H1 (cell line): Measurements from ENCODE around the gene ARMH3. TPM values are rescaled to one million over a fixed set of nuclear protein-coding genes. Genes with fewer than 3 reads are reported as not detected.

Source experiments
- CTCF ChIA-PET: fragments of 300-600 bp; sonication (Branson Sonifier 250); formaldehyde crosslinking; loops from one replicate; lab custom pipeline; 2021; ENCODE audit not compliant: partially characterized antibody; lab: Charles Lee
- POLR2A ChIA-PET: fragments of 300-600 bp; sonication (Branson Sonifier 250); formaldehyde crosslinking; loops from one replicate; lab custom pipeline; 2021; ENCODE audit warnings: inconsistent platforms; ENCODE audit not compliant: partially characterized antibody; lab: Charles Lee
- DNase-seq, 2 experiments: peaks; one replicate each; pipeline versions ENCODE4 v3.0.0 to v3.0.0-alpha.2; 2010 to 2022; ENCODE audit warnings: low spot score in 2 of 2, low read depth in 1 of 2, mixed read lengths in 1 of 2
- FAIRE-seq: peaks from 2 replicates; lab custom pipeline; 2011; peaks lifted over from hg19 to GRCh38; lab: Jason Lieb, UNC
- H2AFZ ChIP-seq: 2 replicates; pipeline ENCODE4 v1.8.1; 2012; ENCODE audit warnings: low read length, inconsistent platforms
- H2AK5ac ChIP-seq: 2 replicates; pipeline ENCODE4 v1.6.1; 2013; ENCODE audit warnings: low read depth, low read length
- H2BK120ac ChIP-seq: replicated peaks from 2 replicates; pipeline ENCODE3; 2013; ENCODE audit warnings: low read depth, low read length, inconsistent platforms
- H2BK12ac ChIP-seq: 2 replicates; pipeline ENCODE4 v1.6.1; 2013; ENCODE audit warnings: low read depth, low read length
- H2BK15ac ChIP-seq: 2 replicates; pipeline ENCODE4 v1.6.1; 2013; ENCODE audit warnings: low read length
- H2BK20ac ChIP-seq: 2 replicates; pipeline ENCODE4 v1.6.1; 2013; ENCODE audit warnings: low read length
- H2BK5ac ChIP-seq: 2 replicates; pipeline ENCODE4 v1.6.1; 2013; ENCODE audit warnings: low read depth, low read length
- H3K14ac ChIP-seq: 2 replicates; pipeline ENCODE4 v1.6.1; 2013; ENCODE audit warnings: inconsistent platforms; ENCODE audit not compliant: insufficient read length
- H3K18ac ChIP-seq: 2 replicates; pipeline ENCODE4 v1.6.1; 2013; ENCODE audit warnings: low read length; ENCODE audit errors: extremely low read depth
- H3K23ac ChIP-seq: 2 replicates; pipeline ENCODE4 v1.6.1; 2013; ENCODE audit warnings: inconsistent platforms; ENCODE audit not compliant: insufficient read length
- H3K23me2 ChIP-seq: 2 replicates; pipeline ENCODE4 v1.6.1; 2013; ENCODE audit warnings: low read depth, low read length
- H3K27ac ChIP-seq: 2 replicates; pipeline ENCODE4 v1.6.1; 2011; ENCODE audit warnings: low read depth, low read length, inconsistent platforms
- H3K27me3 ChIP-seq, 4 experiments: replicated peaks in 1 of 4; 1 replicate in 1 of 4; 2 replicates in 3 of 4; pipeline versions ENCODE4 v1.6.1 to v1.8.1; 2011 to 2013; ENCODE audit warnings: low read length in 3 of 4, mild to moderate bottlenecking in 3 of 4, inconsistent platforms in 2 of 4, mixed read lengths in 2 of 4, moderate library complexity in 1 of 4; ENCODE audit not compliant: control insufficient read depth in 3 of 4, insufficient read depth in 3 of 4; ENCODE audit errors: extremely low read depth in 1 of 4
- H3K36me3 ChIP-seq, 4 experiments: 2 replicates each; pipeline versions ENCODE4 v1.6.1 to v1.8.1; 2011 to 2013; ENCODE audit warnings: mild to moderate bottlenecking in 4 of 4, low read length in 3 of 4, moderate library complexity in 2 of 4, control low read depth in 1 of 4, inconsistent platforms in 1 of 4; ENCODE audit not compliant: insufficient read depth in 4 of 4, control insufficient read depth in 2 of 4
- H3K4ac ChIP-seq: replicated peaks from 2 replicates; pipeline ENCODE3; 2013; ENCODE audit warnings: low read length, low read depth, mixed read lengths, inconsistent platforms; ENCODE audit not compliant: insufficient read length
- H3K4me1 ChIP-seq, 4 experiments: replicated peaks in 1 of 4; 1 replicate in 1 of 4; 2 replicates in 3 of 4; pipeline versions ENCODE4 v1.6.1 to v1.8.1; 2011 to 2013; ENCODE audit warnings: low read length in 3 of 4, inconsistent platforms in 2 of 4, mixed read lengths in 1 of 4; ENCODE audit not compliant: insufficient read depth in 4 of 4, control insufficient read depth in 3 of 4
- H3K4me2 ChIP-seq, 2 experiments: 2 replicates each; pipeline versions ENCODE4 v1.6.1 to v1.8.1; 2011 to 2013; ENCODE audit warnings: low read depth in 2 of 2, low read length in 2 of 2, control low read depth in 1 of 2, inconsistent platforms in 1 of 2, mild to moderate bottlenecking in 1 of 2; ENCODE audit not compliant: insufficient read depth in 1 of 2
- H3K4me3 ChIP-seq, 4 experiments: fragments of 200-600, 300-600 bp in 1 of 4; sonication (generic), shearing (Covaris generic), sonication (Bioruptor Twin) in 1 of 4; 2 replicates each; pipeline versions ENCODE4 v1.5.1 to v1.8.1; 2011 to 2016; ENCODE audit warnings: low read length in 4 of 4, low read depth in 3 of 4, control low read depth in 2 of 4, inconsistent platforms in 2 of 4, mild to moderate bottlenecking in 2 of 4, mixed read lengths in 1 of 4, moderate library complexity in 1 of 4; ENCODE audit not compliant: insufficient read depth in 2 of 4; ENCODE audit errors: extremely low read depth in 1 of 4
- H3K56ac ChIP-seq: replicated peaks from 2 replicates; pipeline ENCODE3; 2013; ENCODE audit warnings: low read depth, mild to moderate bottlenecking, mixed read lengths, low read length, inconsistent platforms; ENCODE audit not compliant: insufficient read length
- H3K79me1 ChIP-seq: 2 replicates; pipeline ENCODE4 v1.6.1; 2013; ENCODE audit warnings: low read depth, low read length, control low read depth
- H3K79me2 ChIP-seq, 2 experiments: 2 replicates each; pipeline versions ENCODE4 v1.6.1 to v1.8.1; 2012 to 2013; ENCODE audit warnings: low read length in 2 of 2, mild to moderate bottlenecking in 2 of 2, inconsistent platforms in 1 of 2; ENCODE audit not compliant: insufficient read depth in 2 of 2, control insufficient read depth in 1 of 2
- H3K9ac ChIP-seq, 4 experiments: replicated peaks in 1 of 4; 1 replicate in 1 of 4; 2 replicates in 3 of 4; pipeline versions ENCODE4 v1.6.1 to v1.8.1; 2011 to 2013; ENCODE audit warnings: low read depth in 3 of 4, low read length in 3 of 4, control low read depth in 2 of 4, mild to moderate bottlenecking in 2 of 4, moderate library complexity in 2 of 4, inconsistent platforms in 1 of 4; ENCODE audit errors: extremely low read depth in 1 of 4
- H3K9me3 ChIP-seq, 2 experiments: 2 replicates each; pipeline versions ENCODE4 v1.6.1 to v1.8.1; 2012 to 2013; ENCODE audit warnings: mild to moderate bottlenecking in 2 of 2, moderate library complexity in 2 of 2, control low read depth in 1 of 2, inconsistent platforms in 1 of 2, low read depth in 1 of 2, low read length in 1 of 2, mixed read lengths in 1 of 2; ENCODE audit not compliant: insufficient read depth in 2 of 2
- H4K20me1 ChIP-seq, 2 experiments: replicated peaks in 1 of 2; 2 replicates each; pipeline versions ENCODE3 to v1.8.1; 2011 to 2013; ENCODE audit warnings: inconsistent platforms in 2 of 2, low read length in 2 of 2, mild to moderate bottlenecking in 1 of 2; ENCODE audit not compliant: insufficient read depth in 2 of 2, control insufficient read depth in 1 of 2
- H4K5ac ChIP-seq: 2 replicates; pipeline ENCODE4 v1.6.1; 2013; ENCODE audit warnings: low read length, low read depth, mixed read lengths, inconsistent platforms; ENCODE audit not compliant: insufficient read length
- H4K8ac ChIP-seq: 2 replicates; pipeline ENCODE4 v1.8.0; 2013; ENCODE audit warnings: mild to moderate bottlenecking, moderate library complexity, low read length, inconsistent platforms; ENCODE audit not compliant: insufficient read depth; ENCODE audit errors: extremely low read depth
- H4K91ac ChIP-seq: replicated peaks from 2 replicates; pipeline ENCODE3; 2013; ENCODE audit warnings: low read length, mixed read lengths, inconsistent platforms; ENCODE audit not compliant: insufficient read length
- CBX8 ChIP-seq: fragments of 300-800, 300-1000 bp; sonication (generic); IDR thresholded peaks from 2 replicates; pipeline ENCODE4 v1.7.1; 2016; ENCODE audit warnings: low read depth, low read length, borderline replicate concordance
- CEBPB ChIP-seq: IDR thresholded peaks from 2 replicates; pipeline ENCODE4 v1.6.1; 2012; ENCODE audit warnings: low read depth, low read length
- CREB1 ChIP-seq: IDR thresholded peaks from 2 replicates; pipeline ENCODE4 v1.6.1; 2012; ENCODE audit warnings: inconsistent platforms
- CTBP2 ChIP-seq: IDR thresholded peaks from 2 replicates; pipeline ENCODE4 v1.7.0; 2011; ENCODE audit warnings: borderline replicate concordance, mild to moderate bottlenecking, moderate library complexity, mixed read lengths, low read length; ENCODE audit not compliant: insufficient read depth, insufficient read length
- JUND ChIP-seq: IDR thresholded peaks from 2 replicates; pipeline ENCODE4 v1.6.1; 2011; ENCODE audit warnings: mild to moderate bottlenecking, improper control_type of control experiment, low read length
- POLR2AphosphoS5 ChIP-seq: IDR thresholded peaks from 2 replicates; pipeline ENCODE4 v1.6.1; 2011; ENCODE audit warnings: low read depth, low read length
- RNF2 ChIP-seq: fragments of 200-900, 300-1000 bp; sonication (generic); IDR thresholded peaks from 2 replicates; pipeline ENCODE4 v1.7.1; 2016; ENCODE audit warnings: borderline replicate concordance, low read depth, mild to moderate bottlenecking, antibody characterized with exemption, low read length; ENCODE audit not compliant: poor library complexity, severe bottlenecking; ENCODE audit errors: missing control alignments
- SP4 ChIP-seq: IDR thresholded peaks from 2 replicates; pipeline ENCODE4 v1.6.1; 2012; ENCODE audit warnings: low read length, inconsistent platforms
- TAF1 ChIP-seq: IDR thresholded peaks from 2 replicates; pipeline ENCODE4 v1.6.1; 2011; ENCODE audit warnings: mild to moderate bottlenecking, low read depth, low read length
- TAF7 ChIP-seq: optimal IDR thresholded peaks from 2 replicates; pipeline ENCODE3; 2011; ENCODE audit warnings: low read depth, mild to moderate bottlenecking, inconsistent platforms, low read length, moderate library complexity, borderline replicate concordance
- YY1 ChIP-seq: IDR thresholded peaks from 2 replicates; pipeline ENCODE4 v1.6.1; 2011; ENCODE audit warnings: low read depth, mild to moderate bottlenecking, low read length
- ZNF274 ChIP-seq: IDR thresholded peaks from 2 replicates; pipeline ENCODE4 v1.7.0; 2012; ENCODE audit warnings: low read length, borderline replicate concordance; ENCODE audit errors: extremely low read depth
- WGBS, 2 experiments: shearing (Covaris generic) in 1 of 2; methylation state at CpG; one replicate each; pipeline versions ENCODE4 v1.1.6 to v1.1.7; 2013 to 2015; ENCODE audit warnings: low lambda C conversion rate in 2 of 2, mixed read lengths in 2 of 2, inconsistent platforms in 1 of 2, low coverage in 1 of 2, missing lambda C conversion rate in 1 of 2; ENCODE audit not compliant: insufficient replicate concordance in 2 of 2, insufficient coverage in 1 of 2, insufficient read length in 1 of 2; ENCODE audit errors: extremely low coverage in 1 of 2, missing lambda C conversion rate in 1 of 2; 5-methylcytosine and 5-hydroxymethylcytosine counted together
- polyA plus RNA-seq, 7 experiments: library from polyadenylated mRNA; depleted of rRNA in 3 of 7; stranded (reverse) in 5 of 7; unstranded in 2 of 7; fragments of >200 nt in 5 of 7; fragments of 200-250 nt in 2 of 7; gene quantifications; 1 replicate in 5 of 7; 2 replicates in 1 of 7; 4 replicates in 1 of 7; pipeline versions ENCODE4 v1.2.1 to v1.2.3, GENCODE V29; 2011 to 2013; ENCODE audit warnings: missing spikeins in 2 of 7, mixed read lengths in 2 of 7
- total RNA-seq: library from RNA; stranded (reverse); fragmentation: NEBNext Ultra II Directional; extraction: Animal tissue kit (Norgen Biotek cat#: 25700); gene quantifications from 2 replicates; pipeline ENCODE4 v1.2.1, GENCODE V29; 2021
- TF ChIP-seq, protein P1 (sequence below): IDR thresholded peaks from 2 replicates; pipeline ENCODE4 v1.6.1; 2012; ENCODE audit warnings: inconsistent platforms
- TF ChIP-seq, protein P2 (sequence below): IDR thresholded peaks from 2 replicates; pipeline ENCODE4 v1.6.1; 2011; ENCODE audit warnings: low read length, improper control_type of control experiment

The ARMH3 gene
- total and polyA plus RNA-seq, 2 of the 8 experiments (the other 6 are each of a cell fraction or from before 2014, with no cell fraction given): 11.6 to 18.3 TPM

DNA sequence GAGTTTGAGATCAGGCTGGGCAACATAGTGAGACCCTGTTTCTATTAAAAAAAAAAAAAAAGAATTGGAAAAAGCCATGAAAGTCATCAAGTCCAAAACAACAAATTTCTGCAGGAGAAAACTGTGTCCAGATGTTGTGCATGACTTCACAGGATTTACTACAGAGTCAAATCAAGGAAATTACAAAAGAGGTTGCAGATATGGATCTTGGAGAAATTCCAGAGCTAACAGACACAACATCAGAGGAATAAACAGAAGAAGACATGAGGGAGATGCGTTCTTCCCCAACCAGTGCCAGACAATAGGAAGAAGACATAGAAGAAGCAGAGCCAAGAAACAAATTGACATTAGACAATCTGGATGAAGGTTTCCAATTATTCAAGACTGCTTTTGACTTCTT is 188.0 kb downstream of the ARMH3 start:
- Histone ChIP-seq H3K4ac (no peak overlapping the region), H4K8ac (no peak overlapping the region), H2BK120ac (no peak overlapping the region), H3K4me2 (no peak overlapping the region), H3K56ac (no peak overlapping the region), H3K36me3 (no peaks in the 10 kb centered on the region), H3K23ac (no peak overlapping the region), H2BK5ac (no peak overlapping the region), H3K4me3 (no peak overlapping the region), H3K9me3 (no peaks in the 10 kb centered on the region), H3K23me2 (no peaks in the 10 kb centered on the region), H3K4me1 (no peaks in the 10 kb centered on the region), H3K79me2 (no peaks in the 10 kb centered on the region), H3K27ac (no peak overlapping the region), H3K79me1 (no peaks in the 10 kb centered on the region), H2BK20ac (no peak overlapping the region), H4K5ac (no peak overlapping the region), H4K91ac (no peak overlapping the region), H2AFZ (no peak overlapping the region), H3K9ac (no peak overlapping the region), H3K18ac (no peak overlapping the region), H3K14ac (no peak overlapping the region), H4K20me1 (no peaks in the 10 kb centered on the region), H2BK12ac (no peak overlapping the region), H3K27me3 (no peaks in the 10 kb centered on the region), H2BK15ac (no peak overlapping the region), H2AK5ac (no peak overlapping the region)
- FAIRE-seq (no peak), DNase-seq (no peak)
- ChIA-PET CTCF (no interaction called here), POLR2A (no interaction called here)
- WGBS, 2 experiments: 85% methylated on average over 1 of the region's 1 CpG; no CpG with 5 or more reads in 1 of the 2 experiments
- TF ChIP-seq RNF2 (no peak), CTBP2 (no peak), JUND (no peak), CBX8 (no peak), TAF7 (no peak), CEBPB (no peak), ZNF274 (no peak), POLR2AphosphoS5 (no peak), YY1 (no peak), TAF1 (no peak), CREB1 (no peak), SP4 (no peak)
- TF ChIP-seq, protein P1, sequence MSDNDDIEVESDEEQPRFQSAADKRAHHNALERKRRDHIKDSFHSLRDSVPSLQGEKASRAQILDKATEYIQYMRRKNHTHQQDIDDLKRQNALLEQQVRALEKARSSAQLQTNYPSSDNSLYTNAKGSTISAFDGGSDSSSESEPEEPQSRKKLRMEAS: no peak
- TF ChIP-seq, protein P2, sequence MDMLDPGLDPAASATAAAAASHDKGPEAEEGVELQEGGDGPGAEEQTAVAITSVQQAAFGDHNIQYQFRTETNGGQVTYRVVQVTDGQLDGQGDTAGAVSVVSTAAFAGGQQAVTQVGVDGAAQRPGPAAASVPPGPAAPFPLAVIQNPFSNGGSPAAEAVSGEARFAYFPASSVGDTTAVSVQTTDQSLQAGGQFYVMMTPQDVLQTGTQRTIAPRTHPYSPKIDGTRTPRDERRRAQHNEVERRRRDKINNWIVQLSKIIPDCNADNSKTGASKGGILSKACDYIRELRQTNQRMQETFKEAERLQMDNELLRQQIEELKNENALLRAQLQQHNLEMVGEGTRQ: no peak
